HTR-8/SVneo (cell line): Measurements from ENCODE around the gene GPR42.

Source experiments
- DNase-seq: peaks from one replicate; pipeline ENCODE4 v3.0.0; 2011; ENCODE audit warnings: low spot score, mixed read lengths; ENCODE audit not compliant: insufficient read length
- FAIRE-seq: peaks from 2 replicates; lab custom pipeline; 2011; peaks lifted over from hg19 to GRCh38; lab: Jason Lieb, UNC

The GPR42 gene

DNA sequence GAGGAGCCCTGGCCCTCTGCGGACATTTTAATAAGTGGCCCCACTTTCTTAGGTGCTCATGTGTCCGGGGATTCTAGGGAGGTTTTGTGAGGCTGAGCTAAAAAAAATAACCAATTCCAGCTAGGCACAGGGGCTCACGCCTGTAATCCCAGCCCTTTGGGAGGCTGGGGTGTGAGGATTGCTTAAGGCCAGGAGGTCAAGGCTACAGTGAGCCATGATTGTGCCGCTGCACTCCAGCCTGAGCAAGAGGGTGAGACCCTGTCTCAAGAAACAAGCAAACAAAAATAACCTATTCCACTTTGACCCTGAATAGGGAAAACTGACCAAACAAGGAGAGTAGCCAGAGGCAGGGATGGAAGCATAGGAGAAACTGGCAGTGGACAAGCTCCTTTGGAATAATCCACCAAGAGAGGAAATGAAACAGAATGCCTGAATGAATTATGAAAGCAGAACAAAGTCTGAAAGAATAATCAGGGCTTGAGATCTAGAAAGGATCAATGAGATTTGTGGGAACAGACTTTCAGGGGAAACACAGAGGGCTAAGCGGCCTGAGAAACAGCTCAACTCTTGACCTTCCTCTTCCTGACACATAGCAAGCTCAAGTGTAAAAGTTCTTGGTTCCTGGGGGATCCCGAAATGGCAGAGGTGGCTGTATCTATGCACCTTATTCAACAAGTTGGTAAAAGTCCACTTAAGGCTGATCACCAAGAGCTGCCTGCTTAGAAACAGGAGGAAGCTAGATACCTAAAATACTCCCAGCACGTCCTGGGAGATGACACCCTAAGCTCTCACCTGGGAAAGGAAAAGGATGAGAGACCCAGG is 47.1 kb downstream of the GPR42 start:
- FAIRE-seq (no peak), DNase-seq (no peak)

DNA sequence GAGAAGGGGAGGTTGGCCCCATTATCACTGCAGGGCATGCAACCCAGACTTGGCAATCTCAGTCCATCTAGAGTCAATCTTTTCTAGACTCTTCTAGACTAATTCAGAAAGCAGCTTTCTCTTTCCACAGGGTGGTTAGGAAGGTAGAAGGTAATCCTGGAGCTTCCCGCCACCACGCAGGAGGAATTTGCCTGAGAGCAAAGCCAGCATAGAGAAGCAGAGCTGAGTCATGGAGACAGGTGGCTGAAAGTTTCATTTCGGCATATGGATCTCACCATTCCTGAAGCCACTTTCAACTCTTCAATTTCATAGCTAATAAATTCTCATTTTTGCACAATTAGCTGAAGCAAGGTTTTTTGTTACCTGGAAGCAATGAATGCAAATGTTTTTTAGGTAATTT is 48.2 kb downstream of the GPR42 start:
- DNase-seq (no peak), FAIRE-seq (no peak)

DNA sequence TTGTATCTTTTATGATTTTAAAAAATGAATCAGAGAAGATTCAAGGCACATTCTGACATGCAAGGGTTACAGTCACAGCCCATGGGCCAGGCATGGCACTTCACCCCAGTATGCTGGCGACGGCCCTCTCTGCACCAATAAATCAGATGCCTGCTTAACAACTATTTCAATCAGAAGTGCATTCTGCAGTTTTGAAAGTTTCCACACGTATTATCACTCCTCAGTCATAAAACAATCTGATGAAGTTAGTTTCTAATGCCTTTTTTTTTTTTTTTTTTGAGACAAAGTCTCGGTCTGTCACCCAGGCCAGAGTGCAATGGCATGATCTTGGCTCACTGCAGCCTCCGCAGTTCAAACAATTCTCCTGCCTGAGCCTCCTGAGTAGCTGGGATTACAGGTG is 48.9 kb downstream of the GPR42 start:
- no peak for DNase-seq
- no peak for FAIRE-seq

DNA sequence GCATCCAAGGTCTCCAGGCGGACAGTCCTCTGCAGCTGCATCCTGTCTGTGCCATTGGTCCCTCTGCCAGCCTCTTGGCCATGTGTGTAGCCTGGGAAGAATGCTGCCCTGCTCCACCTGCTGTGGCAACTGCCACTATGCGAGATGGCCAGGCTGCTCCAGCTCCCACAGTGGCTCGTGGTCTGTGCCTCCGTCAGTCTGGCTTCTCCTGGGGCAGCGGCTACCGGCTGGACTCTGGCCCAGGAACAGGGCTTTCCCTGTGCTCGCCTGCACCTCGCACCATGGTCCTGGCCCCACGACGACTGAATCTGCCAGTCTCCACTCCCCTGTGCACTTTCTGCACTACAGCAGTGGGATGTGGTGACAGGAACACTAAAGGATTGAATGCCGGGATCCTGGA is 50.5 kb downstream of the GPR42 start:
- no peak for FAIRE-seq

More for the DNA sequence above, 50.5 kb downstream of the GPR42 start:
- DNase-seq: no peak
